ENCODE results near the gene VEGFD. TPM values are rescaled to one million over a fixed set of nuclear protein-coding genes. Genes with fewer than 3 reads are reported as not detected.

The VEGFD gene
- total RNA-seq, 1 donor from 2014 or later, result not detected

- Histone ChIP-seq H3K36me3 (ENCODE audit: control insufficient read depth, insufficient read depth, low read length) (no peaks in the 10 kb centered on the region), H3K27me3 (ENCODE audit: control insufficient read depth, insufficient read depth, low read length) (no peaks in the 10 kb centered on the region), H3K4me3 (ENCODE audit: low read depth, low read length) (no peak overlapping the region)
- TF ChIP-seq CTCF (IDR thresholded peaks at IDR 0.05; ENCODE audit: insufficient read depth, low read length, poor library complexity, severe bottlenecking), result no peak
- DNase-seq (ENCODE audit: low read depth), result no peak
Observed at GRCh38 chrX:15391850-15392249, 7.6 kb upstream of the VEGFD start.

- Histone ChIP-seq H3K4me3 (ENCODE audit: low read depth, low read length) (no peak overlapping the region), H3K36me3 (ENCODE audit: control insufficient read depth, insufficient read depth, low read length) (no peaks in the 10 kb centered on the region), H3K27me3 (ENCODE audit: control insufficient read depth, insufficient read depth, low read length) (no peaks in the 10 kb centered on the region)
- no peak for DNase-seq (ENCODE audit: low read depth)
- TF ChIP-seq CTCF (IDR thresholded peaks at IDR 0.05; ENCODE audit: insufficient read depth, low read length, poor library complexity, severe bottlenecking), result no peak
Observed at GRCh38 chrX:15382813-15383212, 1.4 kb downstream of the VEGFD start.

GRCh38 chrX:15376956-15377355 is 7.3 kb downstream of the VEGFD start:
- TF ChIP-seq CTCF (IDR thresholded peaks at IDR 0.05; ENCODE audit: insufficient read depth, low read length, poor library complexity, severe bottlenecking), result no peak
- Histone ChIP-seq H3K27me3 (ENCODE audit: control insufficient read depth, insufficient read depth, low read length) (no peaks in the 10 kb centered on the region), H3K36me3 (ENCODE audit: control insufficient read depth, insufficient read depth, low read length) (peaks cover 1% of the 10 kb centered on the region), H3K4me3 (ENCODE audit: low read depth, low read length) (no peak overlapping the region)
- DNase-seq (ENCODE audit: low read depth), result no peak

- no peak for TF ChIP-seq CTCF (IDR thresholded peaks at IDR 0.05; ENCODE audit: insufficient read depth, low read length, poor library complexity, severe bottlenecking)
- Histone ChIP-seq H3K36me3 (ENCODE audit: control insufficient read depth, insufficient read depth, low read length) (peaks cover 1% of the 10 kb centered on the region), H3K4me3 (ENCODE audit: low read depth, low read length) (no peak overlapping the region), H3K27me3 (ENCODE audit: control insufficient read depth, insufficient read depth, low read length) (no peaks in the 10 kb centered on the region)
- DNase-seq (ENCODE audit: low read depth), result no peak
Observed at GRCh38 chrX:15373976-15374375, 10.2 kb downstream of the VEGFD start.

GRCh38 chrX:15366506-15367352 is 17.5 kb downstream of the VEGFD start:
- Histone ChIP-seq H3K27me3 (ENCODE audit: control insufficient read depth, insufficient read depth, low read length) (no peaks in the 10 kb centered on the region), H3K36me3 (ENCODE audit: control insufficient read depth, insufficient read depth, low read length) (no peaks in the 10 kb centered on the region), H3K4me3 (ENCODE audit: low read depth, low read length) (no peak overlapping the region)
- no peak for TF ChIP-seq CTCF (IDR thresholded peaks at IDR 0.05; ENCODE audit: insufficient read depth, low read length, poor library complexity, severe bottlenecking)
- no peak for DNase-seq (ENCODE audit: low read depth)

GRCh38 chrX:15359701-15360100 is 24.5 kb downstream of the VEGFD start:
- H3K36me3 ChIP-seq (ENCODE audit: control insufficient read depth, insufficient read depth, low read length), result no peaks in the 10 kb centered on the region
- no peak overlapping the region for H3K4me3 ChIP-seq (ENCODE audit: low read depth, low read length)
- DNase-seq (ENCODE audit: low read depth), result no peak
- H3K27me3 ChIP-seq (ENCODE audit: control insufficient read depth, insufficient read depth, low read length), result no peaks in the 10 kb centered on the region
- no peak for TF ChIP-seq CTCF (IDR thresholded peaks at IDR 0.05; ENCODE audit: insufficient read depth, low read length, poor library complexity, severe bottlenecking)
